GM18511 (cell line): ENCODE data around the gene TPK1.
A peak's percentile ranks its signal among the peaks of the same experiment; 100 is the strongest.
"Not testable (repeated sequence)": the region's sequence is repeated elsewhere in the genome, so short reads cannot be mapped to it uniquely, and the experiment has no call there.

Experiments
- ATAC-seq: cut with Tn5 transposase; IDR thresholded peaks from one replicate; pipeline ENCODE4 v1.9.1; 2021; ENCODE audit warnings: mild to moderate bottlenecking, moderate library complexity; ENCODE audit not compliant: unreplicated experiment

TPK1 gene

GRCh38 chr7:144824360-144824759 is 11.5 kb downstream of the TPK1 start:
- ATAC-seq, result no peak

- no peak for ATAC-seq
Observed at GRCh38 chr7:144822223-144822622, 13.6 kb downstream of the TPK1 start.

GRCh38 chr7:144821067-144821466 is 14.8 kb downstream of the TPK1 start:
- ATAC-seq, result peak; percentile 61

- ATAC-seq, result peak; percentile 19
Observed at GRCh38 chr7:144820552-144820951, 15.3 kb downstream of the TPK1 start.

- ATAC-seq, result no peak
Observed at GRCh38 chr7:144819566-144819965, 16.3 kb downstream of the TPK1 start.

GRCh38 chr7:144818511-144818910 is 17.3 kb downstream of the TPK1 start:
- peak; percentile 72 for ATAC-seq

GRCh38 chr7:144817001-144817400 is 18.9 kb downstream of the TPK1 start:
- no peak for ATAC-seq

GRCh38 chr7:144814299-144814698 is 21.6 kb downstream of the TPK1 start:
- no peak for ATAC-seq

- peak; percentile 97 for ATAC-seq
Observed at GRCh38 chr7:144812379-144813283, 23.2 kb downstream of the TPK1 start.

GRCh38 chr7:144805627-144806239 is 30.1 kb downstream of the TPK1 start:
- no peak for ATAC-seq

GRCh38 chr7:144800678-144801436 is 35.0 kb downstream of the TPK1 start:
- ATAC-seq, result not testable (repeated sequence)

GRCh38 chr7:144796919-144797318 is 38.9 kb downstream of the TPK1 start:
- ATAC-seq, result no peak

GRCh38 chr7:144792050-144792449 is 43.8 kb downstream of the TPK1 start:
- peak; percentile 15 for ATAC-seq

GRCh38 chr7:144791488-144791887 is 44.4 kb downstream of the TPK1 start:
- peak; percentile 50 for ATAC-seq

- ATAC-seq, result no peak
Observed at GRCh38 chr7:144787127-144787526, 48.7 kb downstream of the TPK1 start.

GRCh38 chr7:144786522-144786921 is 49.3 kb downstream of the TPK1 start:
- ATAC-seq, result peak; percentile 60

- no peak for ATAC-seq
Observed at GRCh38 chr7:144786079-144786478, 49.8 kb downstream of the TPK1 start.

- ATAC-seq, result no peak
Observed at GRCh38 chr7:144785521-144785920, 50.3 kb downstream of the TPK1 start.

GRCh38 chr7:144784943-144785342 is 50.9 kb downstream of the TPK1 start:
- ATAC-seq, result no peak

GRCh38 chr7:144784441-144784840 is 51.4 kb downstream of the TPK1 start:
- ATAC-seq, result no peak

- ATAC-seq, result no peak
Observed at GRCh38 chr7:144782883-144783282, 53.0 kb downstream of the TPK1 start.
